GM12878 (cell line): ENCODE data around the gene EPHA7.

Experiments used
- BCLAF1 ChIP-seq: fragments of 450-650 bp; IDR thresholded peaks from 2 replicates; pipeline ENCODE4 v1.6.1; 2017; ENCODE audit warnings: antibody characterized with exemption, mild to moderate bottlenecking, moderate library complexity
- CEBPB ChIP-seq, 2 experiments: fragments of 150-350 bp in 1 of 2; IDR thresholded peaks; 2 replicates each; pipeline ENCODE4 v1.6.1; 2012 to 2014; ENCODE audit warnings: low read depth in 2 of 2, low read length in 2 of 2, borderline replicate concordance in 1 of 2, inconsistent platforms in 1 of 2
- CTCF ChIP-seq, 3 experiments: IDR thresholded peaks in 2 of 3; conservative IDR thresholded peaks in 1 of 3; 2 replicates each; pipeline ENCODE4 v1.5.1; 2011; ENCODE audit warnings: low read depth in 3 of 3, low read length in 3 of 3, mild to moderate bottlenecking in 3 of 3, control low read depth in 2 of 3, moderate library complexity in 2 of 3, inconsistent platforms in 1 of 3, mixed read lengths in 1 of 3; ENCODE audit not compliant: control insufficient read depth in 2 of 3, insufficient read depth in 1 of 3; ENCODE audit errors: extremely low read depth in 1 of 3
- DPF2 ChIP-seq: fragments of 450-650 bp; IDR thresholded peaks from 2 replicates; pipeline ENCODE4 v1.6.1; 2017; ENCODE audit warnings: mild to moderate bottlenecking
- EP300 ChIP-seq, 2 experiments: fragments of 150-350 bp in 1 of 2; IDR thresholded peaks; 2 replicates each; pipeline ENCODE4 v1.6.1; 2011 to 2012; ENCODE audit warnings: low read depth in 2 of 2, low read length in 2 of 2, borderline replicate concordance in 1 of 2, improper control_type of control experiment in 1 of 2, inconsistent platforms in 1 of 2; ENCODE audit not compliant: control insufficient read depth in 1 of 2
- EZH2 ChIP-seq: IDR thresholded peaks from 2 replicates; pipeline ENCODE4 v1.6.1; 2012; ENCODE audit warnings: low read depth, mild to moderate bottlenecking, control low read depth, inconsistent platforms, low read length, borderline replicate concordance; ENCODE audit not compliant: control insufficient read depth
- NKRF ChIP-seq: fragments of 450-650 bp; conservative IDR thresholded peaks from 2 replicates; pipeline ENCODE4 v1.6.1; 2017; ENCODE audit warnings: mild to moderate bottlenecking, moderate library complexity
- POLR2A ChIP-seq: IDR thresholded peaks from 2 replicates; pipeline ENCODE4 v1.6.1; 2011; ENCODE audit warnings: low read depth, mild to moderate bottlenecking, low read length
- POLR2AphosphoS5 ChIP-seq: IDR thresholded peaks from 2 replicates; pipeline ENCODE4 v1.6.1; 2011; ENCODE audit warnings: mild to moderate bottlenecking, low read length, inconsistent platforms
- SUPT20H ChIP-seq: IDR thresholded peaks from 2 replicates; pipeline ENCODE4 v1.6.1; 2011; ENCODE audit warnings: low read depth, mild to moderate bottlenecking, low read length, moderate library complexity, borderline replicate concordance; ENCODE audit not compliant: control insufficient read depth
- SUZ12 ChIP-seq: fragments of 200-600 bp; sonication (generic); IDR thresholded peaks from one replicate; pipeline ENCODE4 v1.6.1; 2018; ENCODE audit warnings: antibody characterized with exemption, mild to moderate bottlenecking; ENCODE audit not compliant: unreplicated experiment
- ZBED1 ChIP-seq: IDR thresholded peaks from 2 replicates; pipeline ENCODE4 v1.6.1; 2016; ENCODE audit warnings: borderline replicate concordance
- ZNF274 ChIP-seq: IDR thresholded peaks from one replicate; pipeline ENCODE4 v1.8.0; 2011; ENCODE audit not compliant: insufficient read length, insufficient read depth

- TF ChIP-seq NKRF (no peak), CTCF (IDR thresholded peaks at IDR 0.05 in 2 of 3, conservative IDR thresholded peaks at IDR 0.05 in 1 of 3; ENCODE audit: control insufficient read depth in 2 of 3, extremely low read depth in 1 of 3, insufficient read depth in 1 of 3, low read depth in 3 of 3, low read length in 3 of 3) (no peak), SUZ12 (no peak), ZNF274 (no peak), BCLAF1 (no peak), POLR2AphosphoS5 (no peak), CEBPB (IDR thresholded peaks at IDR 0.05; ENCODE audit: borderline replicate concordance in 1 of 2, low read depth in 2 of 2, low read length in 2 of 2) (no peak), ZBED1 (no peak), POLR2A (no peak), SUPT20H (no peak), DPF2 (no peak), EP300 (IDR thresholded peaks at IDR 0.05; ENCODE audit: borderline replicate concordance in 1 of 2, control insufficient read depth in 1 of 2, low read depth in 2 of 2, low read length in 2 of 2) (no peak), EZH2 (no peak)
Observed at GRCh38 chr6:93373445-93373844, 45.9 kb downstream of the EPHA7 start.
